Measurements from ENCODE around the gene ZACN. TPM values are rescaled to one million over a fixed set of nuclear protein-coding genes. Genes with fewer than 3 reads are reported as not detected.

The ZACN gene
- total RNA-seq, 1 donor from 2014 or later: 0.23 TPM

DNA sequence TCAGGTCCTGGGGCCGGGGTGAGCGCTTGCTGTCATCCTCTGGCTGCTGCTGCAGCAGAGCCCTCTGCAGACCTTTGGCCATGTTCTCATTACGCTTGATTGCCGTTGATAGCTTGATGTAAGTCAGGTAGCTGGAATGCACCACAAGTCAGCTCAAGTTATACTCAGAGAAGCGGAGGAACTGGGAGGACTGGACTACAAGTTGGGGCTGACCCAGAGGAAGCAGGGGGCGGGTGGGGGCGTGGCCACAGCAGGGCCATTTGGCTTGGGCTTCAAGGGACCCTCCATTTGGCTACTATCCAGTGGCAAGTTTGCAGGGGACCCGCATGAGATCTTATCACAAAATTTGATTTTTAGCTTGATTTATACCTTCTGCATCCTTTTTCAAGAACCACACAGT is 32.9 kb upstream of the ZACN start:
- Histone ChIP-seq H3K4me1 (ENCODE audit: insufficient read depth, low read length) (peaks cover 20% of the 10 kb centered on the region), H3K36me3 (ENCODE audit: insufficient read depth, low read length) (peaks cover 63% of the 10 kb centered on the region), H3K79me2 (ENCODE audit: insufficient read depth, low read length) (peaks cover 2% of the 10 kb centered on the region), H4K20me1 (ENCODE audit: insufficient read depth, low read length) (peaks cover 54% of the 10 kb centered on the region), H3K9me3 (ENCODE audit: insufficient read depth, low read depth, low read length) (no peaks in the 10 kb centered on the region), H3K27ac (ENCODE audit: low read depth, low read length) (no peak overlapping the region), H3K27me3 (ENCODE audit: insufficient read depth, low read length) (no peaks in the 10 kb centered on the region), H3K4me3 (ENCODE audit: insufficient read depth, low read depth, low read length) (no peak overlapping the region), H3K9ac (ENCODE audit: low read length) (no peak overlapping the region), H2AFZ (ENCODE audit: low read depth, low read length) (no peak overlapping the region), H3K4me2 (ENCODE audit: low read length) (no peak overlapping the region)
- H3K4me3 Mint-ChIP-seq (ENCODE audit: unreplicated experiment): no peak overlapping the region
- FAIRE-seq: no peak
- no peak overlapping the region for H3K27ac Mint-ChIP-seq (ENCODE audit: unreplicated experiment)
- H3K4me1 Mint-ChIP-seq (ENCODE audit: low read depth, unreplicated experiment): peaks cover 22% of the 10 kb centered on the region
- no peaks in the 10 kb centered on the region for H3K27me3 Mint-ChIP-seq (ENCODE audit: low read depth, unreplicated experiment)
- H3K36me3 Mint-ChIP-seq (ENCODE audit: low read depth, unreplicated experiment): peaks cover 34% of the 10 kb centered on the region
- TF ChIP-seq, protein P1, sequence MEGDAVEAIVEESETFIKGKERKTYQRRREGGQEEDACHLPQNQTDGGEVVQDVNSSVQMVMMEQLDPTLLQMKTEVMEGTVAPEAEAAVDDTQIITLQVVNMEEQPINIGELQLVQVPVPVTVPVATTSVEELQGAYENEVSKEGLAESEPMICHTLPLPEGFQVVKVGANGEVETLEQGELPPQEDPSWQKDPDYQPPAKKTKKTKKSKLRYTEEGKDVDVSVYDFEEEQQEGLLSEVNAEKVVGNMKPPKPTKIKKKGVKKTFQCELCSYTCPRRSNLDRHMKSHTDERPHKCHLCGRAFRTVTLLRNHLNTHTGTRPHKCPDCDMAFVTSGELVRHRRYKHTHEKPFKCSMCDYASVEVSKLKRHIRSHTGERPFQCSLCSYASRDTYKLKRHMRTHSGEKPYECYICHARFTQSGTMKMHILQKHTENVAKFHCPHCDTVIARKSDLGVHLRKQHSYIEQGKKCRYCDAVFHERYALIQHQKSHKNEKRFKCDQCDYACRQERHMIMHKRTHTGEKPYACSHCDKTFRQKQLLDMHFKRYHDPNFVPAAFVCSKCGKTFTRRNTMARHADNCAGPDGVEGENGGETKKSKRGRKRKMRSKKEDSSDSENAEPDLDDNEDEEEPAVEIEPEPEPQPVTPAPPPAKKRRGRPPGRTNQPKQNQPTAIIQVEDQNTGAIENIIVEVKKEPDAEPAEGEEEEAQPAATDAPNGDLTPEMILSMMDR (IDR thresholded peaks at IDR 0.05; ENCODE audit: insufficient read depth, low read depth, low read length): no peak
- no peak for TF ChIP-seq EZH2 (IDR thresholded peaks at IDR 0.05; ENCODE audit: insufficient read depth, low read length)
- H3K9me3 Mint-ChIP-seq (ENCODE audit: unreplicated experiment): no peaks in the 10 kb centered on the region
- DNase-seq (ENCODE audit: low read depth): no peak

GRCh38 chr17:76048025-76048605 is 30.9 kb upstream of the ZACN start:
- H3K9me3 ChIP-seq (ENCODE audit: insufficient read depth, low read depth, low read length): no peaks in the 10 kb centered on the region
- peak overlapping the region; percentile 41 for H3K27ac Mint-ChIP-seq (ENCODE audit: unreplicated experiment)
- H3K27me3 ChIP-seq (ENCODE audit: insufficient read depth, low read length): no peaks in the 10 kb centered on the region
- no peak overlapping the region for H3K4me3 Mint-ChIP-seq (ENCODE audit: unreplicated experiment)
- peaks cover 24% of the 10 kb centered on the region for H3K4me1 ChIP-seq (ENCODE audit: insufficient read depth, low read length)
- peaks cover 15% of the 10 kb centered on the region for H3K79me2 ChIP-seq (ENCODE audit: insufficient read depth, low read length)
- H3K27me3 Mint-ChIP-seq (ENCODE audit: low read depth, unreplicated experiment): no peaks in the 10 kb centered on the region
- no peak overlapping the region for H2AFZ ChIP-seq (ENCODE audit: low read depth, low read length)
- H3K27ac ChIP-seq (ENCODE audit: low read depth, low read length): peak overlapping the region; percentile 30
- peak overlapping the region; percentile 6 for H3K9ac ChIP-seq (ENCODE audit: low read length)
- H3K4me3 ChIP-seq (ENCODE audit: insufficient read depth, low read depth, low read length): no peak overlapping the region
- peaks cover 47% of the 10 kb centered on the region for H3K36me3 ChIP-seq (ENCODE audit: insufficient read depth, low read length)
- no peaks in the 10 kb centered on the region for H3K9me3 Mint-ChIP-seq (ENCODE audit: unreplicated experiment)
- H3K36me3 Mint-ChIP-seq (ENCODE audit: low read depth, unreplicated experiment): peaks cover 37% of the 10 kb centered on the region
- DNase-seq (ENCODE audit: low read depth) (no peak), FAIRE-seq (no peak)
- H3K4me1 Mint-ChIP-seq (ENCODE audit: low read depth, unreplicated experiment): peaks cover 26% of the 10 kb centered on the region
- peaks cover 56% of the 10 kb centered on the region for H4K20me1 ChIP-seq (ENCODE audit: insufficient read depth, low read length)
- H3K4me2 ChIP-seq (ENCODE audit: low read length): peak overlapping the region; percentile 2
- TF ChIP-seq, protein P1 (IDR thresholded peaks at IDR 0.05; ENCODE audit: insufficient read depth, low read depth, low read length): no peak
- TF ChIP-seq EZH2 (IDR thresholded peaks at IDR 0.05; ENCODE audit: insufficient read depth, low read length): no peak

DNA sequence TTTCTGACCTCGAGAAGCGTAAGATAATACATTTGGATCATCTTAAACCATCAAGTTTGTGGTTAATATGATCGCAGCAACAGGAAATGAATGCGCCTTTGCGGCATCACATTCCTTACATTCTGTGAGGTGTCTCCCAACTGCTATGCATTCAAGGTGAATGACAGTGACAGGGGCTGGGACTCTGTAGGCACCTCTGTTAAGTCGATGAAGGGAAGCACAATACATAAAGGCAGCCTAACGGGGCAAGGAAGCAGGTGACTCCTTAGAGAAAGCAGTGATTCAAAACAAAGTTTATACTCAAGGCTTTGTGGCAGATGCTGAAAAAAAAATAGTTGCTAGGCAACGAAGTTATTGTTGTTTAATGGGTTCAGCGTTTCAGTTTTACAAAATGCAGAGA is 30.3 kb upstream of the ZACN start:
- Histone ChIP-seq H4K20me1 (ENCODE audit: insufficient read depth, low read length) (peaks cover 55% of the 10 kb centered on the region), H3K36me3 (ENCODE audit: insufficient read depth, low read length) (peaks cover 41% of the 10 kb centered on the region), H3K27ac (ENCODE audit: low read depth, low read length) (peak overlapping the region; percentile 30)

More for the DNA sequence above, 30.3 kb upstream of the ZACN start:
- H3K36me3 Mint-ChIP-seq (ENCODE audit: low read depth, unreplicated experiment): peaks cover 36% of the 10 kb centered on the region
- Histone ChIP-seq H3K4me1 (ENCODE audit: insufficient read depth, low read length) (peaks cover 29% of the 10 kb centered on the region), H3K9ac (ENCODE audit: low read length) (no peak overlapping the region), H3K4me3 (ENCODE audit: insufficient read depth, low read depth, low read length) (no peak overlapping the region), H2AFZ (ENCODE audit: low read depth, low read length) (no peak overlapping the region), H3K9me3 (ENCODE audit: insufficient read depth, low read depth, low read length) (no peaks in the 10 kb centered on the region), H3K79me2 (ENCODE audit: insufficient read depth, low read length) (peaks cover 19% of the 10 kb centered on the region), H3K27me3 (ENCODE audit: insufficient read depth, low read length) (no peaks in the 10 kb centered on the region), H3K4me2 (ENCODE audit: low read length) (peak overlapping the region; percentile 2)
- H3K4me1 Mint-ChIP-seq (ENCODE audit: low read depth, unreplicated experiment): peaks cover 31% of the 10 kb centered on the region
- H3K9me3 Mint-ChIP-seq (ENCODE audit: unreplicated experiment): no peaks in the 10 kb centered on the region
- DNase-seq (ENCODE audit: low read depth): peak; percentile 56
- H3K27me3 Mint-ChIP-seq (ENCODE audit: low read depth, unreplicated experiment): no peaks in the 10 kb centered on the region
- H3K4me3 Mint-ChIP-seq (ENCODE audit: unreplicated experiment): no peak overlapping the region
- FAIRE-seq: no peak
- peak overlapping the region; percentile 16 for H3K27ac Mint-ChIP-seq (ENCODE audit: unreplicated experiment)
- no peak for TF ChIP-seq EZH2 (IDR thresholded peaks at IDR 0.05; ENCODE audit: insufficient read depth, low read length)

Data from astrocyte (in vitro differentiated cells and primary cell).